IMR-90 (cell line): Measurements from ENCODE around the gene CCM2. TPM values are rescaled to one million over a fixed set of nuclear protein-coding genes. Genes with fewer than 3 reads are reported as not detected.

Source experiments
- ATAC-seq: fragments of 200-7000 bp; cut with Tn5 transposase; 2 replicates; pipeline ENCODE4 v1.9.1; 2020; ENCODE audit warnings: low read depth, mild to moderate bottlenecking, moderate library complexity
- BruUV-seq: library from RNA; stranded (reverse); fragments of 400-500 nt; replicated peaks from 2 replicates; lab custom pipeline; 2021; lab: Mats Ljungman, UMichigan
- CTCF ChIA-PET: fragments of 300-600 bp; formaldehyde crosslinking; extraction: SDS; loops from one replicate; lab custom pipeline; 2021; ENCODE audit warnings: antibody characterized with exemption; lab: Yijun Ruan, JAX
- POLR2A ChIA-PET: fragments of 300-600 bp; sonication (Branson Sonifier 250); formaldehyde crosslinking; loops from one replicate; lab custom pipeline; 2022; ENCODE audit warnings: antibody characterized with exemption; ENCODE audit not compliant: unreplicated experiment; lab: Charles Lee
- DNase-seq: peaks from one replicate; pipeline ENCODE4 v3.0.0; 2013
- H2AFZ ChIP-seq: replicated peaks from 2 replicates; pipeline ENCODE3; 2013; ENCODE audit warnings: low read length, mild to moderate bottlenecking; ENCODE audit not compliant: poor library complexity
- H2AK5ac ChIP-seq: 2 replicates; pipeline ENCODE4 v1.6.1; 2013; ENCODE audit warnings: low read depth, low read length, inconsistent platforms
- H2AK9ac ChIP-seq: replicated peaks from 2 replicates; pipeline ENCODE3; 2013; ENCODE audit warnings: mild to moderate bottlenecking, low read depth, low read length, moderate library complexity; ENCODE audit not compliant: poor library complexity
- H2BK120ac ChIP-seq: 2 replicates; pipeline ENCODE4 v1.6.1; 2013; ENCODE audit warnings: low read depth, low read length, inconsistent platforms
- H2BK15ac ChIP-seq: 3 replicates; pipeline ENCODE4 v1.6.1; 2013; ENCODE audit warnings: low read depth, low read length, inconsistent platforms
- H2BK20ac ChIP-seq: 2 replicates; pipeline ENCODE4 v1.6.1; 2013; ENCODE audit warnings: low read depth, mild to moderate bottlenecking, inconsistent platforms, low read length, moderate library complexity
- H2BK5ac ChIP-seq: 2 replicates; pipeline ENCODE4 v1.6.1; 2013; ENCODE audit warnings: mild to moderate bottlenecking, low read depth, low read length, inconsistent platforms; ENCODE audit not compliant: poor library complexity, severe bottlenecking
- H3K14ac ChIP-seq: replicated peaks from 2 replicates; pipeline ENCODE4 v1.6.1; 2013; ENCODE audit warnings: low read depth, low read length, inconsistent platforms
- H3K18ac ChIP-seq: 2 replicates; pipeline ENCODE4 v1.6.1; 2013; ENCODE audit warnings: low read depth, low read length, control low read depth
- H3K23ac ChIP-seq: 2 replicates; pipeline ENCODE4 v1.6.1; 2013; ENCODE audit warnings: low read depth, low read length, inconsistent platforms
- H3K27ac ChIP-seq: 2 replicates; pipeline ENCODE4 v1.5.1; 2013; ENCODE audit warnings: mild to moderate bottlenecking, control low read depth, low read length; ENCODE audit not compliant: insufficient read depth
- H3K27me3 ChIP-seq: 2 replicates; pipeline ENCODE4 v1.6.1; 2013; ENCODE audit warnings: low read length; ENCODE audit not compliant: control insufficient read depth, insufficient read depth
- H3K36me3 ChIP-seq: 2 replicates; pipeline ENCODE4 v1.6.1; 2013; ENCODE audit warnings: low read length, mixed read lengths; ENCODE audit not compliant: control insufficient read depth, insufficient read depth
- H3K4ac ChIP-seq: 2 replicates; pipeline ENCODE4 v1.6.1; 2013; ENCODE audit warnings: low read depth, low read length, inconsistent platforms
- H3K4me1 ChIP-seq: 2 replicates; pipeline ENCODE4 v1.6.1; 2013; ENCODE audit warnings: low read length, mixed read lengths; ENCODE audit not compliant: control insufficient read depth, insufficient read depth
- H3K4me2 ChIP-seq: 2 replicates; pipeline ENCODE4 v1.6.1; 2013; ENCODE audit warnings: low read depth, mild to moderate bottlenecking, control low read depth, low read length, moderate library complexity
- H3K4me3 ChIP-seq: 2 replicates; pipeline ENCODE4 v1.5.1; 2013; ENCODE audit warnings: low read depth, mild to moderate bottlenecking, control low read depth, low read length, moderate library complexity; ENCODE audit not compliant: insufficient read depth
- H3K56ac ChIP-seq: 2 replicates; pipeline ENCODE4 v1.6.1; 2013; ENCODE audit warnings: low read length, inconsistent platforms; ENCODE audit not compliant: insufficient read depth; ENCODE audit errors: extremely low read depth
- H3K79me1 ChIP-seq, 2 experiments: 2 replicates each; pipeline ENCODE4 v1.6.1; 2013; ENCODE audit warnings: low read length in 2 of 2, inconsistent platforms in 1 of 2, low read depth in 1 of 2
- H3K9ac ChIP-seq: 2 replicates; pipeline ENCODE4 v1.6.1; 2013; ENCODE audit warnings: low read depth, low read length, control low read depth
- H3K9me1 ChIP-seq: 2 replicates; pipeline ENCODE4 v1.6.1; 2013; ENCODE audit warnings: low read length, inconsistent platforms; ENCODE audit not compliant: insufficient read depth
- H3K9me3 ChIP-seq: 2 replicates; pipeline ENCODE4 v1.6.1; 2013; ENCODE audit warnings: low read length; ENCODE audit not compliant: control insufficient read depth, insufficient read depth
- H4K20me1 ChIP-seq: 2 replicates; pipeline ENCODE4 v1.6.1; 2013; ENCODE audit warnings: low read length, inconsistent platforms; ENCODE audit not compliant: insufficient read depth
- H4K5ac ChIP-seq: 2 replicates; pipeline ENCODE4 v1.6.1; 2013; ENCODE audit warnings: mild to moderate bottlenecking, low read depth, low read length, control low read depth
- H4K8ac ChIP-seq, 2 experiments: 2 replicates each; pipeline ENCODE4 v1.6.1; 2013; ENCODE audit warnings: low read depth in 2 of 2, low read length in 2 of 2, control low read depth in 1 of 2, inconsistent platforms in 1 of 2
- H4K91ac ChIP-seq: 2 replicates; pipeline ENCODE4 v1.6.1; 2013; ENCODE audit warnings: low read depth, low read length, inconsistent platforms; ENCODE audit not compliant: insufficient read depth
- CEBPB ChIP-seq: IDR thresholded peaks from 2 replicates; pipeline ENCODE4 v1.6.1; 2012; ENCODE audit warnings: low read depth, low read length, improper control_type of control experiment
- CHD1 ChIP-seq: IDR thresholded peaks from 2 replicates; pipeline ENCODE4 v1.6.1; 2012; ENCODE audit warnings: low read depth, low read length, improper control_type of control experiment
- FOS ChIP-seq: fragments of 150-350 bp; IDR thresholded peaks from 2 replicates; pipeline ENCODE4 v1.6.1; 2016; ENCODE audit warnings: low read depth, low read length
- MAZ ChIP-seq: IDR thresholded peaks from 2 replicates; pipeline ENCODE4 v1.6.1; 2012; ENCODE audit warnings: low read depth, mild to moderate bottlenecking, low read length, improper control_type of control experiment, moderate library complexity, borderline replicate concordance
- MXI1 ChIP-seq: IDR thresholded peaks from 2 replicates; pipeline ENCODE4 v1.6.1; 2012; ENCODE audit warnings: low read depth, mild to moderate bottlenecking, low read length, moderate library complexity, borderline replicate concordance
- NFE2L2 ChIP-seq: fragments of 150-350 bp; IDR thresholded peaks from 2 replicates; pipeline ENCODE4 v1.6.1; 2016; ENCODE audit warnings: low read depth, mild to moderate bottlenecking, low read length
- RAD21 ChIP-seq: IDR thresholded peaks from 2 replicates; pipeline ENCODE4 v1.6.1; 2012; ENCODE audit warnings: low read length, improper control_type of control experiment
- WGBS, 2 experiments: methylation state at CpG; one replicate each; pipeline versions ENCODE4 v1.1.5 to v1.1.7; 2013; ENCODE audit warnings: missing lambda C conversion rate in 2 of 2; ENCODE audit not compliant: insufficient read length in 1 of 2; ENCODE audit errors: extremely low coverage in 2 of 2; 5-methylcytosine and 5-hydroxymethylcytosine counted together
- dilution Hi-C: fragments of 300-500 bp; cut with HindIII; formaldehyde crosslinking; loops from one replicate; pipeline ENCODE4 v1.14.3; 2018; ENCODE audit warnings: low sequenced_read_pairs; ENCODE audit not compliant: unreplicated experiment
- in situ Hi-C: fragments of 300-500 bp; cut with MboI; formaldehyde crosslinking; loops from 3 replicates; pipeline ENCODE4 v1.14.3; 2019; ENCODE audit warnings: low sequenced_read_pairs, inconsistent platforms, mixed read lengths
- intact Hi-C: fragments of 100-400 bp; cut with micrococcal nuclease; formaldehyde crosslinking; loops from 2 replicates; pipeline ENCODE4 v1.10.0; 2022
- polyA plus RNA-seq, 3 experiments: library from polyadenylated mRNA; depleted of rRNA; stranded (reverse); fragments of >200 nt; gene quantifications; 2 replicates each; pipeline ENCODE4 v1.2.3, GENCODE V29; 2012; ENCODE audit warnings: low replicate concordance in 1 of 3
- total RNA-seq: library from RNA; depleted of rRNA; stranded (reverse); fragments of >200 nt; gene quantifications from 2 replicates; pipeline ENCODE4 v1.2.3, GENCODE V29; 2012

CCM2 gene
- total and polyA plus RNA-seq, 2 of the 4 experiments (the other 2 are of a cell fraction): 65.2 to 78.5 TPM

DNA sequence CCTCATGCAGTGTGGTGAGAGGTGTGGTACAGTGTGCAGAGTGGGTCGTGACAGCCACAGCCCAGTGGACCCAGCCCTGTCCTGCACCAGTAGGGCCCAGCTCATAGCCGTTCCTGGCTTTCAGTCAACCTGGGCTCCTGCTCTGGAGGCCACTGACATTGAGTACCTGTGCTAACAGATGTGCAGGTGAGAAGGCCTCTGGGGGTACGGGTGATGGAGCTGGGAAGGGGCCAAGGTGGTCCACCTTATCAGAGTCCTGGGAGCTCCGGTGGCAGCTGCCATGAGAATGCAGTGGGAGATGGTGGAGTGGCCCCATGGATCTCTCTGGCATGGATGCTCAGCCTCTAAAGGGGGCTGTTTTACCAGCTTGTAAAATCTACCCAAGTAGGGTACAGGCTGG, 117.6 kb downstream of the CCM2 start:
- Histone ChIP-seq H4K8ac (no peak overlapping the region), H3K4me2 (no peak overlapping the region), H4K20me1 (no peaks in the 10 kb centered on the region), H3K4me3 (no peak overlapping the region), H2BK15ac (no peak overlapping the region), H3K14ac (no peak overlapping the region), H2AFZ (no peak overlapping the region), H3K56ac (no peak overlapping the region), H3K27ac (no peak overlapping the region), H2AK5ac (no peak overlapping the region), H4K91ac (no peak overlapping the region), H3K9me1 (no peaks in the 10 kb centered on the region), H3K4me1 (no peaks in the 10 kb centered on the region), H3K4ac (no peak overlapping the region), H2BK5ac (no peak overlapping the region), H3K79me1 (no peaks in the 10 kb centered on the region), H2AK9ac (no peak overlapping the region), H3K9ac (no peak overlapping the region), H4K5ac (no peak overlapping the region), H3K9me3 (no peaks in the 10 kb centered on the region), H3K36me3 (no peaks in the 10 kb centered on the region), H2BK20ac (no peak overlapping the region), H3K23ac (no peak overlapping the region), H2BK120ac (no peak overlapping the region), H3K27me3 (peaks cover 27% of the 10 kb centered on the region), H3K18ac (no peak overlapping the region)
- intact Hi-C loops (no loop called here), dilution Hi-C loops (no loop called here), in situ Hi-C loops (no loop called here)
- WGBS, 2 experiments: no CpG with 5 or more reads among the region's 4 CpGs
- ATAC-seq (no peak), DNase-seq (no peak)
- TF ChIP-seq NFE2L2 (no peak), CEBPB (no peak), RAD21 (no peak), MAZ (no peak), FOS (no peak), CHD1 (no peak), MXI1 (no peak)
- ChIA-PET CTCF (no interaction called here), POLR2A (no interaction called here)
- BruUV-seq: no TSS peak
